OCI-LY7 (cell line): ENCODE data around the gene PAGE1.

ENCODE experiments used
- EZH2phosphoT487 ChIP-seq: fragments of 200-600 bp; sonication (generic); IDR thresholded peaks from 2 replicates; pipeline ENCODE4 v1.6.1; 2018; ENCODE audit warnings: low read depth, borderline replicate concordance, mild to moderate bottlenecking, mixed run types, antibody characterized with exemption, low read length, moderate library complexity, mixed read lengths
- TF ChIP-seq, protein P1 (sequence below): fragments of 200-600 bp; sonication (generic); conservative IDR thresholded peaks from 2 replicates; pipeline ENCODE4 v1.5.1; 2014; ENCODE audit warnings: mild to moderate bottlenecking, antibody characterized with exemption, low read length, moderate library complexity, mixed read lengths

GRCh38 chrX:49675075-49675719, 20.6 kb downstream of the PAGE1 start:
- TF ChIP-seq, protein P1, sequence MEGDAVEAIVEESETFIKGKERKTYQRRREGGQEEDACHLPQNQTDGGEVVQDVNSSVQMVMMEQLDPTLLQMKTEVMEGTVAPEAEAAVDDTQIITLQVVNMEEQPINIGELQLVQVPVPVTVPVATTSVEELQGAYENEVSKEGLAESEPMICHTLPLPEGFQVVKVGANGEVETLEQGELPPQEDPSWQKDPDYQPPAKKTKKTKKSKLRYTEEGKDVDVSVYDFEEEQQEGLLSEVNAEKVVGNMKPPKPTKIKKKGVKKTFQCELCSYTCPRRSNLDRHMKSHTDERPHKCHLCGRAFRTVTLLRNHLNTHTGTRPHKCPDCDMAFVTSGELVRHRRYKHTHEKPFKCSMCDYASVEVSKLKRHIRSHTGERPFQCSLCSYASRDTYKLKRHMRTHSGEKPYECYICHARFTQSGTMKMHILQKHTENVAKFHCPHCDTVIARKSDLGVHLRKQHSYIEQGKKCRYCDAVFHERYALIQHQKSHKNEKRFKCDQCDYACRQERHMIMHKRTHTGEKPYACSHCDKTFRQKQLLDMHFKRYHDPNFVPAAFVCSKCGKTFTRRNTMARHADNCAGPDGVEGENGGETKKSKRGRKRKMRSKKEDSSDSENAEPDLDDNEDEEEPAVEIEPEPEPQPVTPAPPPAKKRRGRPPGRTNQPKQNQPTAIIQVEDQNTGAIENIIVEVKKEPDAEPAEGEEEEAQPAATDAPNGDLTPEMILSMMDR, result no peak
- no peak for TF ChIP-seq EZH2phosphoT487
